Measurements from ENCODE around the gene RASAL2. TPM values are rescaled to one million over a fixed set of nuclear protein-coding genes. Genes with fewer than 3 reads are reported as not detected.
A peak's percentile ranks its signal among the peaks of the same experiment; 100 is the strongest.
"Not testable (repeated sequence)": the region's sequence is repeated elsewhere in the genome, so short reads cannot be mapped to it uniquely, and the experiment has no call there.

Gene RASAL2
- total RNA-seq, 1 donor from 2014 or later: 35.7 TPM

DNA sequence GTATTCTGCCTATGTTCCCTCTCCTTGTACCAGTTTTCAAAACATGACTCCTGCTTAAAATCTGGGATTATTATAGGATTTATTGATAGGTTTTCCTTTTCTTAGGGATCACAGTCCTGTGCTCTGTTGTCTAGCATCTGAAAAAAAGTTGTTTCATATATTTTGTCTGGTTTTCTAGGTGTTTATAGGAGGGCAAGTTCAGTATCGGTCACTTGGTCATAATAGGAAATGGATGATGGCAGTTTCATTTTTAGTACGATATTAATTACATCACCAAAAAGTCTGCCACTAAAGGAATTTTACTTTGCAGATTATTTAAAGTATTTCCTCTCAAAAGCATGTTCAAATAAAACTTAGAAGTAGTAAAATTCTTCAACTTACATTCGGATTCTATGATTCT, 94.4 kb downstream of the RASAL2 start:
- TF ChIP-seq, protein P1, sequence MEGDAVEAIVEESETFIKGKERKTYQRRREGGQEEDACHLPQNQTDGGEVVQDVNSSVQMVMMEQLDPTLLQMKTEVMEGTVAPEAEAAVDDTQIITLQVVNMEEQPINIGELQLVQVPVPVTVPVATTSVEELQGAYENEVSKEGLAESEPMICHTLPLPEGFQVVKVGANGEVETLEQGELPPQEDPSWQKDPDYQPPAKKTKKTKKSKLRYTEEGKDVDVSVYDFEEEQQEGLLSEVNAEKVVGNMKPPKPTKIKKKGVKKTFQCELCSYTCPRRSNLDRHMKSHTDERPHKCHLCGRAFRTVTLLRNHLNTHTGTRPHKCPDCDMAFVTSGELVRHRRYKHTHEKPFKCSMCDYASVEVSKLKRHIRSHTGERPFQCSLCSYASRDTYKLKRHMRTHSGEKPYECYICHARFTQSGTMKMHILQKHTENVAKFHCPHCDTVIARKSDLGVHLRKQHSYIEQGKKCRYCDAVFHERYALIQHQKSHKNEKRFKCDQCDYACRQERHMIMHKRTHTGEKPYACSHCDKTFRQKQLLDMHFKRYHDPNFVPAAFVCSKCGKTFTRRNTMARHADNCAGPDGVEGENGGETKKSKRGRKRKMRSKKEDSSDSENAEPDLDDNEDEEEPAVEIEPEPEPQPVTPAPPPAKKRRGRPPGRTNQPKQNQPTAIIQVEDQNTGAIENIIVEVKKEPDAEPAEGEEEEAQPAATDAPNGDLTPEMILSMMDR (IDR thresholded peaks at IDR 0.05; ENCODE audit: unreplicated experiment): no peak
- Mint-ChIP-seq H3K4me1 (peaks cover 1% of the 10 kb centered on the region), H3K27me3 (ENCODE audit: low read depth) (no peaks in the 10 kb centered on the region)

DNA sequence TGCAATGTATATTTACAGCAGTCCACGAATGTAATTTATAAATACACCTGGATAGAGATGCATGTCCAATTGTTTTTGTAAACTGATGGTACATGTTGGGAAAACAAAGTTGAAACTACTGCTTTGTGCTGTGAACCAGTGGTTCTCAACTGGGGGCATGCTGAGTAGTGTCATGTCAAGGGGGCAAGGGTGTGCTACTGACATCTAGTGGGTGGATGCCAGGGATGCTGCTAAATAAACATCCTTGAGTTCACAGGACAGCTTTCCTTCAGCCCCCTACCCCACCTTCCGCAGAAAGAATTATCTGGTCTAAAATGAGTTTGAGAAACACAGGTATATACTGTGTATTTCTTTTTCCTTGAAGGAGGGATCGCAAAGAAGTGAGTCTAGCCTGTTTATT, 95.9 kb downstream of the RASAL2 start:
- DNase-seq (ENCODE audit: low spot score in 2 of 2, unreplicated experiment in 2 of 2): no peak

More for the DNA sequence above, 94.4 kb downstream of the RASAL2 start:
- H3K4me3 Mint-ChIP-seq: no peak overlapping the region
- H3K27ac Mint-ChIP-seq: no peak overlapping the region
- no peak for DNase-seq (ENCODE audit: low spot score in 2 of 2, unreplicated experiment in 2 of 2)
- peaks cover 6% of the 10 kb centered on the region for H3K36me3 Mint-ChIP-seq
- peaks cover 28% of the 10 kb centered on the region for H3K9me3 Mint-ChIP-seq

DNA sequence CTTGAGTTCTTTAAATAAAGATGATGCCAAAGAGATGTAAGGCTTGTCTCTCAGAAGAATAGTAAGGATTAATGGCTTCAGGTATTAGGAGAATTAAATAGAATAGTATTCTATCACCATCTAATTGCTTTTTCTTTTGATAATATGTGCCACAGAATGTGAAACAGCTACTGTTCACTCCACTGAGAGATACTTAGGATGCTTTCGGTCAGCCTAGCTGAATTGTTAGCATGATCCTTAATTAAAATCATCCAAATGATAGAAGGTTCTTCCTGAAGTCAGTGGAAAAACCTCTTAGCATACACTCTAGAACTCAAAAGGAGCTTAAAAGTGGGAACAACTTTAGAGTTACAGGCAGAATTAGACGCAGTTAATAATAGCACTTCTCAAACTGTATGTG, 97.0 kb downstream of the RASAL2 start:
- peaks cover 1% of the 10 kb centered on the region for H3K4me1 Mint-ChIP-seq
- H3K4me3 Mint-ChIP-seq: no peak overlapping the region
- H3K27ac Mint-ChIP-seq: no peak overlapping the region
- DNase-seq (ENCODE audit: low spot score in 2 of 2, unreplicated experiment in 2 of 2): no peak
- no peaks in the 10 kb centered on the region for H3K27me3 Mint-ChIP-seq (ENCODE audit: low read depth)
- TF ChIP-seq, protein P1 (IDR thresholded peaks at IDR 0.05; ENCODE audit: unreplicated experiment): no peak
- peaks cover 15% of the 10 kb centered on the region for H3K9me3 Mint-ChIP-seq
- peaks cover 4% of the 10 kb centered on the region for H3K36me3 Mint-ChIP-seq

More for the DNA sequence above, 95.9 kb downstream of the RASAL2 start:
- Mint-ChIP-seq H3K4me3 (no peak overlapping the region), H3K27me3 (ENCODE audit: low read depth) (no peaks in the 10 kb centered on the region), H3K36me3 (peaks cover 6% of the 10 kb centered on the region), H3K27ac (no peak overlapping the region), H3K4me1 (peaks cover 1% of the 10 kb centered on the region), H3K9me3 (peaks cover 24% of the 10 kb centered on the region)
- TF ChIP-seq, protein P1 (IDR thresholded peaks at IDR 0.05; ENCODE audit: unreplicated experiment): no peak

DNA sequence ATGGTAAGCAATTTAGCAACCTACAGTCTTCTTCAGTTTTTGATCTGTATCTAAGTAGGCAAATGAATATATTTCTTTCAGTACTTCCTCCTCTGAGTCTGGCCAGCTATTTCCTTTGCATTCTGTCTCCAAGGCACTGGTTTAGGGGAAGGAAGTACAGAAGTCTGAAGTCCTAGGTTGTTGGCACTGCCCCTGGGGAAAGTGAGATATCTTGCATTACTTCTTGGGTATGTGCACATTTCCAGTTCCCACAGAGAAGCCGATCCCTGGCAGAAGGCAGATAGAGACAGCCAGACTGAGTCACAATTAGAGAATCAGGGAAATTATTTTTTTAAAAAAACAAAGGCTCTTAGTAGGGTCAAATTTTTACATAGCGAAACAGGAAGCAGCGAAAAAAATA, 98.8 kb downstream of the RASAL2 start:
- TF ChIP-seq, protein P1 (IDR thresholded peaks at IDR 0.05; ENCODE audit: unreplicated experiment): no peak
- Mint-ChIP-seq H3K27ac (peak overlapping the region; percentile 23), H3K4me1 (peaks cover 1% of the 10 kb centered on the region), H3K27me3 (ENCODE audit: low read depth) (no peaks in the 10 kb centered on the region), H3K36me3 (no peaks in the 10 kb centered on the region), H3K4me3 (no peak overlapping the region), H3K9me3 (no peaks in the 10 kb centered on the region)
- DNase-seq (ENCODE audit: low spot score in 2 of 2, unreplicated experiment in 2 of 2): no peak

DNA sequence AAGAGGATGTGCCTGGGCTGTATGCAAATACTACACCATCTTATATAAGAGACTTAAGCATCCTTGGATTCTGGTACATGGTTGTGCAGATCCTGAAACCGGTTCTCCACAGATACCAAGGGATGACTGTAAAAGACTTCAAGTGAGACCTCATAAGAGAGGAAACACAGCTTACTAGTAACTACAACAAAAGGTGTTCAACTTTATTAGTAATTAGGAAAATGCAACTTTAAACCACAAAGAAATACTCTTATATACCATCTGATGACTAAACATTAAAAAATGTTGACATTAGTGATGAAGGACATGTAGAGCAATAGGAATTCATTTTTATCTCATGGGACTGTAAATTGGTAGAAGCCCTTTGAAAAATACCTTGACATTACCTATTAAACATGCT, 102.7 kb downstream of the RASAL2 start:
- peaks cover 23% of the 10 kb centered on the region for H3K9me3 Mint-ChIP-seq
- H3K4me3 Mint-ChIP-seq: no peak overlapping the region
- TF ChIP-seq, protein P1 (IDR thresholded peaks at IDR 0.05; ENCODE audit: unreplicated experiment): no peak
- DNase-seq (ENCODE audit: low spot score in 2 of 2, unreplicated experiment in 2 of 2): no peak
- no peaks in the 10 kb centered on the region for H3K27me3 Mint-ChIP-seq (ENCODE audit: low read depth)
- peaks cover 1% of the 10 kb centered on the region for H3K4me1 Mint-ChIP-seq
- no peak overlapping the region for H3K27ac Mint-ChIP-seq
- H3K36me3 Mint-ChIP-seq: peaks cover 24% of the 10 kb centered on the region

DNA sequence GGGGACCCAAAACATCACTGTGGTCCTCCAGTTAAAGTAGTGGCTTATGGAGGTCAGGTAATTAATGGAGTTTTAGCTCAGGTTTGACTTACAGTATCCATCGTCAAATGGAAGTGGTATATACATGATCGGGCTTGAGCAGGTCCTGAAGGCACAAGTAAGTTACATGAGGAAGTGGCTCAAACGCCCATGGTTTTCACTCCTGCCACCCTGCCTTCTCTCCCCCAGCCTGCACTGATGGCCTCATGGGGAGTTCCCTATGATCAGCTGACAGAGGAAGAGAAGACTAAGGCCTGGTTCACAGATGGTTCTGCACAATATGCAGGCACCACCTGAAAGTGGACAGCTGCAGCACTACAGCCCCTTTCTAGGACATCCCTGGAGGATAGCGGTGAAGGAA, 108.2 kb downstream of the RASAL2 start:
- H3K27ac Mint-ChIP-seq; DNase-seq (ENCODE audit: low spot score in 2 of 2, unreplicated experiment in 2 of 2); H3K4me1 Mint-ChIP-seq; H3K27me3 Mint-ChIP-seq (ENCODE audit: low read depth); H3K4me3 Mint-ChIP-seq: not testable (repeated sequence)
- H3K9me3 Mint-ChIP-seq: peaks cover 41% of the 10 kb centered on the region
- peaks cover 34% of the 10 kb centered on the region for H3K36me3 Mint-ChIP-seq

DNA sequence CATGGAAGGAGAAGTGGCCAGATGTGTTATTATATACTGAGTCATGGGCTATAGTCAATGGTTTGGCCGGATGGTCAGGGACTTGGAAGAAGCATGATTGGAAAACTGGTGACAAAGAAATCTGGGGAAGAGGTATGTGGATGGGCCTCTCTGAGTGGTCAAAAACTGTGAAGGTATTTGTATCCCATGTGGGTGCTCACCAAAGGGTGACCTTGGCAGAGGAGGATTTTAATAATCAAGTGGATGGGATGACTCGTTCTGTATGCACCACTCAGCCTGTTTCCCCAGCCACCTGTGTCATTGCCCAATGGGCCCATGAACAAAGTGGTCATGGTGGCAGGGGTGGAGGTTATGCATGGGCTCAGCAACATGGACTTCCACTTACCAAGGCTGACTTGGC, 108.6 kb downstream of the RASAL2 start:
- H3K9me3 Mint-ChIP-seq: peaks cover 41% of the 10 kb centered on the region
- not testable (repeated sequence) for H3K27ac Mint-ChIP-seq; H3K4me1 Mint-ChIP-seq; DNase-seq (ENCODE audit: low spot score in 2 of 2, unreplicated experiment in 2 of 2); H3K27me3 Mint-ChIP-seq (ENCODE audit: low read depth); H3K4me3 Mint-ChIP-seq
- peaks cover 34% of the 10 kb centered on the region for H3K36me3 Mint-ChIP-seq

DNA sequence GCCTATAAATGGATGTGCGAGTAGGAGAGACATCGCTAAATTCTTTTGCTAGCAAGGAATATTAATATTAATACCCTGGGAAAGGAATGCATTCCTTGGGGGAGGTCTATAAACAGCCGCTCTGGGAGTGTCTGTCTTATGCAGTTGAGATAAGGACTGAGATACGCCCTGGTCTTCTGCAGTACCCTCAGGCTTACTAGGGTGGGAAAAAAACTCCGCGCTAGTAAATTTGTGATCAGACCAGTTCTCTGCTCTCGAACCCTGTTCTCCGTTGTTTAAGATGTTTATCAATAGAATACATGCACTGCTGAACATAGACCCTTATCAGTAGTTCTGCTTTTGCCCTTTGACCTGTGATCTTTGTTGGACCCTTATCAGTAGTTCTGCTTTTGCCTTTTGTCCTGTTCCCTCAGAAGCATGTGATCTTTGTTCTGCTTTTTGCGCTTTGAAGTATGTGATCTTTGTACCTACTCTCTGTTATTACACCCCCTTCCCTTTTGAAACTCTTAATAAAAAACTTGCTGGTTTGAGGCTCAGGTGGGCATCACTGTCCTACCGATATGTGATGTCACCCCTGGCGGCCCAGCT, 114.5 kb downstream of the RASAL2 start:
- peaks cover 39% of the 10 kb centered on the region for H3K36me3 Mint-ChIP-seq
- H3K27me3 Mint-ChIP-seq (ENCODE audit: low read depth); DNase-seq (ENCODE audit: low spot score in 2 of 2, unreplicated experiment in 2 of 2); H3K4me1 Mint-ChIP-seq; H3K4me3 Mint-ChIP-seq; H3K27ac Mint-ChIP-seq: not testable (repeated sequence)
- H3K9me3 Mint-ChIP-seq: peaks cover 51% of the 10 kb centered on the region

Data from mesothelial cell of epicardium (in vitro differentiated cells).